HG03025 (cell line): ENCODE measurements around the gene MIEN1.
"Not testable (repeated sequence)": the region's sequence is repeated elsewhere in the genome, so short reads cannot be mapped to it uniquely, and the experiment has no call there.

Source experiments
- ATAC-seq: cut with Tn5 transposase; IDR thresholded peaks from one replicate; pipeline ENCODE4 v1.9.1; 2021; ENCODE audit warnings: mild to moderate bottlenecking, moderate library complexity; ENCODE audit not compliant: unreplicated experiment, low FRiP score

The MIEN1 gene

DNA sequence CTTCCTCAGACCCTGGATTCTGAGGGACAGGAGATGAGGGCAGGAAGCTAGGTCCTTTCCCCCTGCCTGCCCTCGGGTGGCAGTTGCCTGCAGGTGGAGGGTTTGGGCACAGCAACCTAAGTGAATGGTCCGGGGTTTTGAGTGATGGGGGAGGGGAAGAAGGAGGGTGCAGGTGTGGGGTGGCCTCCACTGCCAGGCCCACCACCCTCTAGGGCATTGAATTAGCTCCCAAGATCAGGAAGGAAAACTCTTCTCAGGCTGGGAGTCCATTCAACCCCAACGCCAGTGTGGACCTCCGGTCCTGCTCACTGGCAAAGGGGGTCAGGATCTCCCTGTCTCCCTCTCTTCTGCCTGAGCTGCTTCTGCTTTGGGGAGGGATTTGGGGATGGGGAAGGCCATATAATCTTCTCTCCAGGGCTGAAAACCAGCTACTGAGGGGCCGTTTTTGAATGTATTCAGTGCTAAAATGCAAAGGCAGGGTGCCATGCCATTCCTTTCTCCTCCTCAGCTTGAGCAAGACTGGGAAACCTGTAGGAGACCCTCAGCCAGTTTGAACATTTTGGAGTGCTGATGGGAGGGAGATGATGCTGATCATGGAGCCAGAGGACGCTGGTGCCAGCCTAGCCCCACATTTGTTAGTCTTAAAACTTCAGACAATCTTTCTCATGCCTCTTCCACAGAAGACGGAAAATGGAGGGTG is 26.2 kb upstream of the MIEN1 start:
- no peak for ATAC-seq

DNA sequence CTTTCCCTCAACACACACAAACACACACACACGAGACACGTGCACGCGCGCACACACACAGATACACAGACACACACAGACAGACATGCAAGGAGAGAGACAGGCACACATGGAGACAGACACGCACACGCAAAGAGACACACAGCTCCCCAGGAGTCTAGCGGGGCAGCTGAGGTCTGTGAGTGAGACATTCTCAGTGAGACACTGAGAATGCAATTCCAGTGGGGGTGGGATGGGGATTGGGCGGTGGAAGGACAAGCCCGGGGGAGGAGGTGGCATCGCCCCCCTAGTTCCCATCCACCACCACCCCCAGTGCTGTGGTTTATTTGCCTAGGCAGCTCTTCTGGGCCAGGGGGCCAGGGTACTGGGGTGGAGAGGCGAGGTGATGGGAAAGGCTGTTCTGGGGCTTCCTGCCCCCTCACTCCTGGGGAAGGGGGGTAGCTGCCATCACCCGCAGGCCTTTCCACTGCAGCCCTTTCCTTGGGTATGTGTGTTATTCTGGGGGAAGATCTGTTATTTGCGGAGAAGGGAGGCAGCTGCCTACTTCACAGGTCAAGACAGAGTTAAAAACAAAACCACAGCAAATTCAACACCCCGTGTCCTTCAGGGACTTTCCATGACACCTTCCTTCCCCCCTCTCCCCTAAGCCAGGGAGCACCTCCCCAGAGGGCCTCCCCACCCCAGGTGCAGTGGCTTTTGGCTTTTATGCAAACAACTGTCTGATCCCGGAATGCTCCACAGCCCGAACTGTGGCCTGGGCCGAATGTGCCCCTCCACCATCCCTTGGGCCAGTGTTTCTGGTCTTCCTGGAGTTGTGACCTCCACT is 25.4 kb upstream of the MIEN1 start:
- no peak for ATAC-seq

- no peak for ATAC-seq
Measured at GRCh38 chr17:39754958-39755553, 24.7 kb upstream of the MIEN1 start.

- peak; percentile 58 for ATAC-seq
Measured at GRCh38 chr17:39754161-39754957, 24.0 kb upstream of the MIEN1 start.

DNA sequence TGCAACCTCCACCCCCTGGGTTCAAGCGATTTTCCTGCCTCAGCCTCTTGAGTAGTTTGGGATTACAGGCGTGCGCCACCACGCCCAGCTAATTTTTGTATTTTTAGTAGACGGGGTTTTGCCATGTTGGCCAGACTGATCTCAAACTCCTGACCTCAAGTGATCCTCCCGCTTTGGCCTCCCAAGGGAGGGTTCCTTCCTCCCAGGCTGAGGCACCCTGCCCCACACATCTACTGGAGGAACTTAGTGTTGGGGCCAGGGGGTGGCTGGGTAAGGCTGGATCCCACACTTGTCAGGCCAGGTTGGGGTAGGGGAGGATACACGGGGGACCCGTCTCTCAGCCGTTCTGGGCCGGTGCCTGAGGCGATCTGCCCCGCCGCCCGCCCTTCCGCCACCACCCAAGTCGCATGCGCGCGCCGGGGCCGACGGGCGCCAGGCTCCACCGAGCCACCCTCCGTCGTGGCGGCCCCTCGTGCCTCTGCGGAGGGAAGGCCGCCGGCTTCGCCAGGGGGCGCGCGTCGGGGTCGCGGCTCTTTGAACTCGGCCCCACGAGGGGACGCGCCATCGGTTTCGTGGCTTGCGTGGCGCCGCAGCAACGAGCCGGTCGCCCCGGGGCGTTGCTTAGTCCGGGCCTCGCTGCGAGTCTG is 23.3 kb upstream of the MIEN1 start:
- ATAC-seq: peak; percentile 24

DNA sequence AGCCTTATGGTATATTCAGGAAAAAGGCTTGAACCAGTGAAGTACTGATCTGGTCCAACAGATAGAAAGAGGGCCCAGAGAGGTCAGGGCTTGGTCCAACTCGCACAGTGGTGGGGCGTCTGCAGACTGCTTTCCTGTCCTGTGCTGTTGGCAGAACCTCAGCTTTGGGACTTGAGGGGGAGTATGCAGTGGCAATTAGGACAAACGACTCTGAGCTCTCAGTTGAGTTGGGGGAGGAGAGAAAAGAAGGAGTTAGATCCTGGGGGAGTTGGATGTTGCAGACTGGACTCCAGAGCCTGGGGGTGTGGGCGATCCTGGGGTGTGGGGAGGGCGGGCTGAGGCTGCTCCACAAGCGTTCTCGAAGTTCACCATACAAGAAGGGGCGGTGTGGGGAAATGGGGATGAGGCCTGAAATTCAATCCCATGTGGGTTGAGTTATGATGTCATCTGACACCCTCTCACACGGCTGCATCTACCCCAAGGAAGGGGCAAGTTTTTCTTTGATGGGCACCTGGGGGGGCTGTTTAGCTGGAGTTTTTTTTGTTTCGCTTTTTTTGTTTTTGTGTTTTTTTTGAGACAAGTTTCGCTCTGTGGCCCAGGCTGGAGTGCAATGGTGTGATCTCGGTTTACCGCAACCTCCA is 22.0 kb upstream of the MIEN1 start:
- no peak for ATAC-seq

GRCh38 chr17:39751637-39752036 is 21.3 kb upstream of the MIEN1 start:
- no peak for ATAC-seq

DNA sequence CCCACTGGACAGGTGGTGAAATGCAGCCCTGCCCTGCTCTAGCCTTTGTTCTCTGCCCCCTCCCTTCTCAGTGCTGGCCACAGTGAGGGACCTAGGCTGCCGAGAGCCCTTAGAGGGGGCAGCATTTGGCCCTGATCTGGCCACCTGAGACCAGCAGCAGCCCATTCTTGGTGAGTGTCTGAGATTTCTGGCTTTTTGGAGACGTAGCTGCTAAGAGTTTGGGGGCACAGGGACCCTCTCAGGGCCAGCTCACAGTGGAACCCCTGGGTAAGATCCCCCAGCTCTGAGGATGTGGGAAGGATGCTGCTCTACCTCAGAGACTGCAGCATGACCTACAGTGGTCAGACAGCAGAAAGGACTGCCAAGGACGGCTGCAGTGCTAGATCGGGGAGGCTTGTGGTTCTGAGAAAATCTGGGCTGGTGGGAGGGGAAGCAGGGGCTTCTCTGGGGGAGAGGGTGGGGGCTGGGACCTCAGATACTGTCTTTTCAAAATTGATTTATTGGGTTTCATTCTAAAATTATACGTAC is 20.7 kb upstream of the MIEN1 start:
- no peak for ATAC-seq

GRCh38 chr17:39750131-39751015 is 20.0 kb upstream of the MIEN1 start:
- ATAC-seq: no peak

GRCh38 chr17:39748444-39749034 is 18.2 kb upstream of the MIEN1 start:
- not testable (repeated sequence) for ATAC-seq

DNA sequence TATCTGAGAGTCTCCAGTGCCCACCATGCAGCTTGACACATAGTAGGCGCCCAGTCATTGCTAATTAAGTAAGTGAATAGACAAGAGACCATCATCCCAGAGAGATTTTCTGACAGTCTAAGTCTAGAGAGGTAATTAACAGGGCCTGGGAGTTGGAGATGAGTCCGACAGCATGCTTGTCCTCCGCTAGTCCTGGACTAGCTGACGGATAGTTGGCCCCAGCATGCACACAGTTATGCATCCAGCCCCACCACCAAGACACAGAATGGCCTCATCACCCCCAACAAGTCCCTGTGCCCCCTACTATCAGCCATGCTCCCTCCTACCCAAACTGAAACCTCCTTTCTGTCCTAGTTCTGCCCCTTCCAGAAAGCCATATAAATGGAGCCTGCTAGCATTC is 17.4 kb upstream of the MIEN1 start:
- no peak for ATAC-seq

DNA sequence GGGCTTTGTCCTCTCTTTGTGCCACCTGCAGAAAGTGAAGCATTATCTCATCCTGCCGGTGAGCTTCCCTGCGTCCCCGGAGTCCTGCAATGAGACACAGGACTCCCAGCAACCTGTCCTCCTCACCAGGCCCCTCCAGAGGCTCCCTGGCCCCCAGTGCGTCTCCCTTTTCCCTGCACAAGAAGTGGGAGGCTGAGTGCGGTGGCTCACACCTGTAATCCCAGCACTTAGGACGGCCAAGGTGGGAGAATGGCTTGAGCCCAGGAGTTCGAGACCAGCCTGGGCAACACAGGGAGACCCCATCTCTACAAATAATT is 15.8 kb upstream of the MIEN1 start:
- ATAC-seq: no peak

GRCh38 chr17:39745335-39746144 is 15.2 kb upstream of the MIEN1 start:
- ATAC-seq: no peak

DNA sequence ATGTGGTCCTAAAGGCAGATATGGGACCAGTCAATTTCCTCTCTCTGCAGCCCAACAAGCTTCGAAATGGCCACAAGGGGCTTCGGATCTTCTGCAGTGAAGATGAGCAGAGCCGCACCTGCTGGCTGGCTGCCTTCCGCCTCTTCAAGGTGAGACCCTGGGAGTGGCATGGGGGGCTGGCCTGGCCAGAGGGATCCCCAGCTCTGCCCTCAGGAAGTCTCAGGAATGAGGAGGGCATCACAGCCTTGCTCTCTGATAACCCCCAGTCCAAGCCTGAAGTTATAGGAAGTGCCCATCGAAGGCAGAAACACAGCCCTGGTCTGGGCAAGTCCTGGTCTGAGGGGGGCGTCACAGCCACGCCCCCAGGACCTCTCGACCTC is 14.5 kb upstream of the MIEN1 start:
- no peak for ATAC-seq

DNA sequence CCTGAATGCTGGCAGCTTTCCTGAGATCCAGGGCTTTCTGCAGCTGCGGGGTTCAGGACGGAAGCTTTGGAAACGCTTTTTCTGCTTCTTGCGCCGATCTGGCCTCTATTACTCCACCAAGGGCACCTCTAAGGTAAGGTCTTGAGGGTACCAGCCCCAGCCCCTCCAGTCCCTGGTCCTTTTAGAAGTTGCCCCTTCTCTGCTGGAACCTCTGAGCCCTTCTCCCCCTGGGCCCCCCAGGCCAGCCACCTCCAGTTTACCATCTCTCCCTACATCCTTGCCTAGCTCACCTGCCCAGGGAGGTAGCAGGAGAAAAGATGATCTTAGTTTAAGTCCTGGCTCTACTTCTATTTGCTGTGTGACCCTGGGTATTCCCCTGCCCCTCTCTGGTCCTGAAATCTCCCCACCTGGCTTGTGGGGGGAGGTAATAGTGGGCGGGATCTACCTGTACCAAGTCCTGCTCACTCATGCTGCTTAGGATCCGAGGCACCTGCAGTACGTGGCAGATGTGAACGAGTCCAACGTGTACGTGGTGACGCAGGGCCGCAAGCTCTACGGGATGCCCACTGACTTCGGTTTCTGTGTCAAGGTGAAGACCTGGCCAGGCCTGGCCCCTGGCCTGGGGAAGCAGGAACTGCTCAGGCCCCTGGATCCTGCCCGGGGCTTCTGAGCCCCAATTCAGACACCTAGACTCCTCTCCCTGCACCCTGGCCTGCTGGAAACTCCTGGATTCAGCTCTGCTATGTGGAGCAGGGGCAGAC is 13.9 kb upstream of the MIEN1 start:
- no peak for ATAC-seq

DNA sequence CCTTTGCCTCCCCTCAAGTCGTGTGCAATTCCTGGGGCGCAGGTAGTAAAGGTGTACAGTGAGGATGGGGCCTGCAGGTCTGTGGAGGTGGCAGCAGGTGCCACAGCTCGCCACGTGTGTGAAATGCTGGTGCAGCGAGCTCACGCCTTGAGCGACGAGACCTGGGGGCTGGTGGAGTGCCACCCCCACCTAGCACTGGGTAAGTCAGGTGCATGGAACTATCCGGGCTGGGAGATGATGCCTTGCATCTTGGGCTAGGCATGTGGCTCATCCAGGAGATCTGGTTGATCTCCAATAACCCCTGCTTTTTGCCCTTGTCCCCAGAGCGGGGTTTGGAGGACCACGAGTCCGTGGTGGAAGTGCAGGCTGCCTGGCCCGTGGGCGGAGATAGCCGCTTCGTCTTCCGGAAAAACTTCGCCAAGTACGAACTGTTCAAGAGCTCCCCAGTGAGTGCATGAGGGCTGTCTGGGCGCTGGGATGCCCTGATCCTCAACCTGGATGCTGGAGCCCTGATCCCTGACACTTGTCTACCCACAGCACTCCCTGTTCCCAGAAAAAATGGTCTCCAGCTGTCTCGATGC is 12.6 kb upstream of the MIEN1 start:
- no peak for ATAC-seq
